Uterus (tissue), 4 donors: ENCODE results near the gene ARHGAP19. TPM values are rescaled to one million over a fixed set of nuclear protein-coding genes. Genes with fewer than 3 reads are reported as not detected.

Experiments
- DNase-seq, 2 donors: peaks; one replicate each; pipeline ENCODE4 v3.0.0-alpha.2; 2019 to 2020
- H3K27ac ChIP-seq, 2 donors: fragments of 200-600 bp; sonication (generic); 1 replicate in 1 of 2; 2 replicates in 1 of 2; pipeline ENCODE4 v1.5.1; 2016 to 2018
- H3K27me3 ChIP-seq, 2 donors: fragments of 200-600 bp; sonication (generic); one replicate each; pipeline ENCODE4 v1.5.1; 2018 to 2019; ENCODE audit warnings: control low read depth in 1 of 2
- H3K36me3 ChIP-seq, 2 donors: fragments of 200-600 bp; sonication (generic); one replicate each; pipeline ENCODE4 v1.5.1; 2019; ENCODE audit warnings: control low read depth in 1 of 2
- H3K4me1 ChIP-seq, 2 donors: fragments of 200-600 bp; sonication (generic); one replicate each; pipeline ENCODE4 v1.5.1; 2018 to 2019; ENCODE audit warnings: control low read depth in 1 of 2
- H3K4me3 ChIP-seq, 2 donors: fragments of 200-600 bp; sonication (generic); 1 replicate in 1 of 2; 2 replicates in 1 of 2; pipeline ENCODE4 v1.5.1; 2018 to 2019; ENCODE audit warnings: mild to moderate bottlenecking in 1 of 2
- H3K9me3 ChIP-seq, 2 donors: fragments of 200-600 bp; sonication (generic); one replicate each; pipeline ENCODE4 v1.5.1; 2019; ENCODE audit warnings: control low read depth in 1 of 2
- POLR2A ChIP-seq, 2 donors: fragments of 450-650 bp; IDR thresholded peaks; one replicate each; pipeline ENCODE4 v1.6.1; 2016; ENCODE audit warnings: antibody characterized with exemption in 2 of 2, mild to moderate bottlenecking in 1 of 2, moderate library complexity in 1 of 2
- intact Hi-C: fragments of 100-400 bp; cut with DNase I; formaldehyde crosslinking; loops from one replicate; pipeline ENCODE4 v1.15.1; 2023; ENCODE audit warnings: low total_unique reads
- total RNA-seq, 4 donors: library from RNA; depleted of rRNA in 3 of 4; stranded (reverse); fragments of >200 nt in 3 of 4; gene quantifications; one replicate each; pipeline versions ENCODE4 v1.1.0 to v1.2.4, GENCODE V29; 2014 to 2023
- TF ChIP-seq, protein P1 (sequence below), 4 experiments: fragments of 200-600 bp in 2 of 4; fragments of 450-650 bp in 2 of 4; sonication (generic) in 2 of 4; IDR thresholded peaks; one replicate each; pipeline ENCODE4 v1.5.1; 2016 to 2019; ENCODE audit warnings: antibody characterized with exemption in 4 of 4, mild to moderate bottlenecking in 2 of 4, moderate library complexity in 1 of 4
- donor health status: DM: yes; HTN: yes; CAD: no.

Gene ARHGAP19
- total RNA-seq, 4 donors from 2014 or later: 5.3 to 25.8 (median 14.0) TPM

DNA sequence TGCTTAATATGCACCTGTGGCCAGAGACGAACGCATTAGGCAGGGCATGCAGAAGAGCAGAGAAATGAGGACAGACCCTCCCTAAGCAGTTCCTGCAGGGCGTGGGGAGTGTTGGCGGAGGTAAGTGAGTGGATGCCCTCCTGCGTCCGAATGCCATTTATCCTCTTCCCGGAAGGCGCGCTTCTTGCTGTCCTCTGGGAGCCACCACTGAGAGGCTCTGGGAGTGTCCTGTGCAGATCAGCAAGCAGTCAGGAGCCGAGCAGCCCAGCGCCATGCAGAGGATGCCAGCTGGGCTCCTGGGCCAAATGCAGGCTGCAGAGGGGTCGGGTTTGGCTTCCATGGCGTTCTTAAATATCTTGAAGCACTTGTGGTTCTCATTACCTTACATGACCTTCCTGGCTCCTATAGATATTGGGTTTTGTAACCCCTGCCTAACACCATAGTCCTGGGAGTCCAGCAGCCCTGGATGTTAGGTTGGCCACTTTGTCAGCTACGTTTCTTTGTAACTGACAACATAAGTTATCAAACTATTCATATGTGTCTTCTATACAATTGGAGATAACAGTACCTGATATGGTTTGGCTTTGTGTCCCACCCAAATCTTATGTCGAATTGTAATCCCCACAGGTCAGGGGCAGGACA is 76.7 kb downstream of the ARHGAP19 start:
- H3K27ac ChIP-seq: no peak overlapping the region
- H3K36me3 ChIP-seq: no peaks in the 10 kb centered on the region
- no peak overlapping the region for H3K4me3 ChIP-seq
- no peaks in the 10 kb centered on the region for H3K27me3 ChIP-seq
- no peaks in the 10 kb centered on the region for H3K9me3 ChIP-seq
- no peak for TF ChIP-seq POLR2A (IDR thresholded peaks at IDR 0.05)
- TF ChIP-seq, protein P1, sequence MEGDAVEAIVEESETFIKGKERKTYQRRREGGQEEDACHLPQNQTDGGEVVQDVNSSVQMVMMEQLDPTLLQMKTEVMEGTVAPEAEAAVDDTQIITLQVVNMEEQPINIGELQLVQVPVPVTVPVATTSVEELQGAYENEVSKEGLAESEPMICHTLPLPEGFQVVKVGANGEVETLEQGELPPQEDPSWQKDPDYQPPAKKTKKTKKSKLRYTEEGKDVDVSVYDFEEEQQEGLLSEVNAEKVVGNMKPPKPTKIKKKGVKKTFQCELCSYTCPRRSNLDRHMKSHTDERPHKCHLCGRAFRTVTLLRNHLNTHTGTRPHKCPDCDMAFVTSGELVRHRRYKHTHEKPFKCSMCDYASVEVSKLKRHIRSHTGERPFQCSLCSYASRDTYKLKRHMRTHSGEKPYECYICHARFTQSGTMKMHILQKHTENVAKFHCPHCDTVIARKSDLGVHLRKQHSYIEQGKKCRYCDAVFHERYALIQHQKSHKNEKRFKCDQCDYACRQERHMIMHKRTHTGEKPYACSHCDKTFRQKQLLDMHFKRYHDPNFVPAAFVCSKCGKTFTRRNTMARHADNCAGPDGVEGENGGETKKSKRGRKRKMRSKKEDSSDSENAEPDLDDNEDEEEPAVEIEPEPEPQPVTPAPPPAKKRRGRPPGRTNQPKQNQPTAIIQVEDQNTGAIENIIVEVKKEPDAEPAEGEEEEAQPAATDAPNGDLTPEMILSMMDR (IDR thresholded peaks at IDR 0.05): no peak
- no peaks in the 10 kb centered on the region for H3K4me1 ChIP-seq
- DNase-seq: no peak
- intact Hi-C loops: no loop called here

- DNase-seq: no peak
- Histone ChIP-seq H3K27me3 (no peaks in the 10 kb centered on the region), H3K27ac (no peak overlapping the region), H3K4me3 (no peak overlapping the region), H3K9me3 (no peaks in the 10 kb centered on the region), H3K4me1 (no peaks in the 10 kb centered on the region), H3K36me3 (no peaks in the 10 kb centered on the region)
- TF ChIP-seq POLR2A (IDR thresholded peaks at IDR 0.05): no peak
- TF ChIP-seq, protein P1 (IDR thresholded peaks at IDR 0.05): no peak
- intact Hi-C loops: no loop called here
Measured at GRCh38 chr10:97213431-97213830, 79.0 kb downstream of the ARHGAP19 start.

DNA sequence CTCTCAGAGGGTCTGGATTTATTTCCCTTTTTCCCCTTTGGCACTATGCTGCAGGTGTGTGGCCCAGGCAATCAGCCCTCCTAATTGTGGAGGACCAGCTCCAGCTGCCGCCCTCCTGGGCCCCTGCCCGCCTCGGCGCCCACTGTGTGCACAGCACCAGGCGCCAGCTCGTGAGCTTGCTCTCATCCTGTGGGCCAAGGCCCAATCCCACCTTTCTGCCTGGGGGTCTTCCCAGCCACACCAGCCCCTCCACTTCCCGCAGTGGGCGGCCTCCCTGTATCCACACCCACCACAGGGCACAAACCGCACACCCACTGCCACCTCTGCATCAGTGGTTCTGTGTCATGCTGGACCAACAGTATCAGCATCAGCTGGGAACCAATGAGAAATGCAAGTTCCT is 81.2 kb downstream of the ARHGAP19 start:
- TF ChIP-seq, protein P1 (IDR thresholded peaks at IDR 0.05): no peak
- TF ChIP-seq POLR2A (IDR thresholded peaks at IDR 0.05): no peak

DNA sequence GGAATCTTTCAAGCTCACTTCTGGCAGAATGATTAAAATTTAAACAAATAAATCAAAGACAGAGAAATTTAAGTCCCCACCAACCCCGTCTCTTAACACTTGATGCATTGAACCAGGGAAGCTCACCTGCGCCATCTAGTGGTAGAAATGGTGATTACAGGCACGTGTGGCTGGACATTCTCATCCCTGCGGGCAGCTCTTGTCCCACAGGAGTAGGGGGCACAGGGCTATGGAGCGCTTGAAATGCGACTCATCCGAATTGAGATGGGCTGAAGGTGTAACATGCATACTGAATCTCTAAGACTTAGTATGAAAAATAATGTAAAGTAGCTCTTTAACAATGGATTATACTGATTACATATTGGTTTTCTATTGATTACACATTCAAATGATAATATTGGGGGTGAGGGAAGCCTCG is 81.9 kb downstream of the ARHGAP19 start:
- H3K27ac ChIP-seq: no peak overlapping the region
- no peaks in the 10 kb centered on the region for H3K9me3 ChIP-seq
- H3K4me1 ChIP-seq: no peaks in the 10 kb centered on the region
- no peak overlapping the region for H3K4me3 ChIP-seq
- no peaks in the 10 kb centered on the region for H3K36me3 ChIP-seq
- H3K27me3 ChIP-seq: no peaks in the 10 kb centered on the region
- peak; percentile 54 to 65 for DNase-seq
- TF ChIP-seq, protein P1 (IDR thresholded peaks at IDR 0.05): peak; percentile 82 to 95 (median 88)
- TF ChIP-seq POLR2A (IDR thresholded peaks at IDR 0.05): no peak
- intact Hi-C loops: no loop called here

More for the DNA sequence above, 81.2 kb downstream of the ARHGAP19 start:
- no peaks in the 10 kb centered on the region for H3K27me3 ChIP-seq
- no peak overlapping the region for H3K4me3 ChIP-seq
- intact Hi-C loops: no loop called here
- no peak for DNase-seq
- H3K4me1 ChIP-seq: no peaks in the 10 kb centered on the region
- H3K36me3 ChIP-seq: no peaks in the 10 kb centered on the region
- no peak overlapping the region for H3K27ac ChIP-seq
- no peaks in the 10 kb centered on the region for H3K9me3 ChIP-seq

- intact Hi-C loops: no loop called here
- Histone ChIP-seq H3K4me3 (no peak overlapping the region), H3K27ac (no peak overlapping the region), H3K4me1 (no peaks in the 10 kb centered on the region), H3K9me3 (no peaks in the 10 kb centered on the region), H3K36me3 (no peaks in the 10 kb centered on the region), H3K27me3 (no peaks in the 10 kb centered on the region)
- DNase-seq: no peak
- TF ChIP-seq, protein P1 (IDR thresholded peaks at IDR 0.05): no peak
- no peak for TF ChIP-seq POLR2A (IDR thresholded peaks at IDR 0.05)
Measured at GRCh38 chr10:97207756-97208346, 84.6 kb downstream of the ARHGAP19 start.
